RWPE1 (cell line): ENCODE data around the gene ASB1.

ENCODE experiments used
- CTCF ChIA-PET: fragments of 350-600 bp; sonication (Branson Sonifier 250); formaldehyde crosslinking; extraction: SDS; loops from one replicate; lab custom pipeline; 2021; lab: Yijun Ruan, JAX
- POLR2A ChIA-PET: fragments of 400-600 bp; formaldehyde crosslinking; extraction: SDS; loops from one replicate; lab custom pipeline; 2020; ENCODE audit warnings: antibody characterized with exemption; ENCODE audit not compliant: low non-redundant PET; lab: Yijun Ruan, JAX
- DNase-seq: peaks from one replicate; pipeline ENCODE4 v3.0.0; 2012; ENCODE audit warnings: low spot score
- H3K27ac ChIP-seq: fragments of 450-650 bp; 2 replicates; pipeline ENCODE4 v1.5.1; 2017
- TF ChIP-seq, protein P1 (sequence below): fragments of 450-650 bp; conservative IDR thresholded peaks from 2 replicates; pipeline ENCODE4 v1.5.1; 2017; ENCODE audit warnings: low read depth, mild to moderate bottlenecking

The ASB1 gene, protein sequence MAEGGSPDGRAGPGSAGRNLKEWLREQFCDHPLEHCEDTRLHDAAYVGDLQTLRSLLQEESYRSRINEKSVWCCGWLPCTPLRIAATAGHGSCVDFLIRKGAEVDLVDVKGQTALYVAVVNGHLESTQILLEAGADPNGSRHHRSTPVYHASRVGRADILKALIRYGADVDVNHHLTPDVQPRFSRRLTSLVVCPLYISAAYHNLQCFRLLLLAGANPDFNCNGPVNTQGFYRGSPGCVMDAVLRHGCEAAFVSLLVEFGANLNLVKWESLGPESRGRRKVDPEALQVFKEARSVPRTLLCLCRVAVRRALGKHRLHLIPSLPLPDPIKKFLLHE

DNA sequence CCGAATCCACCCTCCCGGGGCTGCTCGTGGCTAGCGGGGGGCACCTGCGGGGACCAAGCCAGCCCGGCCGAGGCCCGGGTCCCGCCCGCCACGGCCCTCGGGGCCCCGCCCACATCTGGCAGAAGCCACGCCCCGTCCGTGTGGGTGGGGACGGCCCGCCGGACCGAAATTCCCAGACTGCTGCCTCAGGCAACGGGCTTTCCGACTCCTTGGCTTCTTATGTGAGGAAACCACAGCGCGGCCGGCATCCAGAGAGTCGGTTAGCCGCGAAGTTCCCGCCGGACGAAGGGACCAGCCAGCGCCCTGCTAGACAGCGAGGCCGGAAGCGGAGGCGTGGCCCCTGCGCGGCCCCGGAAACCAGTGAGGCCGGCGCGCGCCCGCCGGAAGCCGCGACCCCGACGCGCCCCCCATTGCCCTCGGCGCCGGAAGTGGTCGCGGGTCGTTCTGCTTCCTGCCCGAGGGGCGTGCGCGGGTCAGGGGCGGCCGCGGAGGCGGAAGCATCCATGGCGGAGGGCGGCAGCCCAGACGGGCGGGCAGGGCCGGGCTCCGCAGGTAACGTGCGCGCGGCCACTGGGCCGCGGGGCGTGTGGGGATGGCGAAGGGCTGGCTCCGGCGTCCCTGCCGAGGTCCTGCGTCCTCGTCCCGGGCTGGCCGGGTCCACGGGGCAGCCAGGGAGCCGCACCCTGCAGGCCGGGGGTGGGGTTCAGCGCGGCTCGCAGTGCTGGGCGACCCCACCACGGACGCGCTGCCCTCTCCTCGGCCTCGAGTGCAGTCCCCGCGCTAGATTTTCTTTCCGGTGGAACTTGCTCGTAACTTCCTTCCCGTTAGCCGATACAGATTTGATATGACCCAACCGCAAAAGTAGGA is at the start of gene ASB1:
Gene ASB1 (plus strand): TSS at position 360 of the 867 bp plus-strand sequence. CDS start 144 bp downstream, at position 504.
- peak within 1 kb of the TSS; percentile 97 for H3K27ac ChIP-seq
- CTCF ChIA-PET: no interaction called here
- POLR2A ChIA-PET: interaction anchor here (0.9 kb wide), 1 partner anchor 39 kb away, joined by 3 read pairs; no protein-coding TSS in a partner anchor
- peak; percentile 90 for DNase-seq
- TF ChIP-seq, protein P1, sequence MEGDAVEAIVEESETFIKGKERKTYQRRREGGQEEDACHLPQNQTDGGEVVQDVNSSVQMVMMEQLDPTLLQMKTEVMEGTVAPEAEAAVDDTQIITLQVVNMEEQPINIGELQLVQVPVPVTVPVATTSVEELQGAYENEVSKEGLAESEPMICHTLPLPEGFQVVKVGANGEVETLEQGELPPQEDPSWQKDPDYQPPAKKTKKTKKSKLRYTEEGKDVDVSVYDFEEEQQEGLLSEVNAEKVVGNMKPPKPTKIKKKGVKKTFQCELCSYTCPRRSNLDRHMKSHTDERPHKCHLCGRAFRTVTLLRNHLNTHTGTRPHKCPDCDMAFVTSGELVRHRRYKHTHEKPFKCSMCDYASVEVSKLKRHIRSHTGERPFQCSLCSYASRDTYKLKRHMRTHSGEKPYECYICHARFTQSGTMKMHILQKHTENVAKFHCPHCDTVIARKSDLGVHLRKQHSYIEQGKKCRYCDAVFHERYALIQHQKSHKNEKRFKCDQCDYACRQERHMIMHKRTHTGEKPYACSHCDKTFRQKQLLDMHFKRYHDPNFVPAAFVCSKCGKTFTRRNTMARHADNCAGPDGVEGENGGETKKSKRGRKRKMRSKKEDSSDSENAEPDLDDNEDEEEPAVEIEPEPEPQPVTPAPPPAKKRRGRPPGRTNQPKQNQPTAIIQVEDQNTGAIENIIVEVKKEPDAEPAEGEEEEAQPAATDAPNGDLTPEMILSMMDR: no peak

DNA sequence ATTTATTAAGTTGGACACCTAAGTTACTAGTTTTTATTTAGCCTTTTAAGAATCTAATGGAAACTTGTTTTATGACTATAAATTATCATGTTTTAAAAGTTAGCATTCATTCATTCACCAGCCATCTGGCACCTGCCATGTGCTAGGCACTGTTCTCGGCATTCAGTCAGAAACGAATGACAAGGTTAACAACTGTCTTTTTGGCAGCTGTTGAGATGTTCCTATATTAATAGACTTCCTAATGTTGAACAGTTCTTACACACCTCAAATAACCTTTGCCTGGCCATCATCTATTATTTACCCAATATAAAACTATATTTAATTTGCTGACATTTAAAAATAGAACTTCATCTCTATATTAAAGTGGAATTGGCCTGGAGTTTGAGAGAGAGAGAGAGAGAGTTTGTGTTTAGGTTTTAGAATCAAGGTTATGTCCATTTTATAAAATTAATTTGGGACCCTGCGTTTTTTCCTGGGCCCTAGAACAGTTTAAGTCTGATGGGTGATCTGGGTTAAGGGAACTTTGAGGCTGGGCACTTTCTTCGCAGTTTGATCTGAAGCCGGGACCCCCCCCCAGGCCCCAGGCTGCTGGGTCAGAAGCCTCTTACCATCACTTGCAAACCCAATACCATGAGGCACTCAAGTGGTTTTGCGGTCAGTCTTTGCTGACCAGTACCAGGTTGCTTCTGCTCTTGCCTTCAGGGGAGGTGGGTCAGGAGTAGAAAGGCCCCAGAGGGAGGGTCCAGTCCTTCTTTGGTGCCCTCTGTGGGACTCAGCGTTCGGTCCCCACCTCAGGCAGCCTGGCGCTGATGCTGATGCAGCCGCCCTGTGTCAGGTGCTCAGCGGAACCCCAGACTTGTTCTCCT is 48.3 kb upstream of the ASB1 start:
- POLR2A ChIA-PET: no interaction called here
- CTCF ChIA-PET: interaction anchor here (1.5 kb wide), 1 partner anchor 8 kb away, joined by 6 read pairs; no protein-coding TSS in a partner anchor
- no peak overlapping the region for H3K27ac ChIP-seq

DNA sequence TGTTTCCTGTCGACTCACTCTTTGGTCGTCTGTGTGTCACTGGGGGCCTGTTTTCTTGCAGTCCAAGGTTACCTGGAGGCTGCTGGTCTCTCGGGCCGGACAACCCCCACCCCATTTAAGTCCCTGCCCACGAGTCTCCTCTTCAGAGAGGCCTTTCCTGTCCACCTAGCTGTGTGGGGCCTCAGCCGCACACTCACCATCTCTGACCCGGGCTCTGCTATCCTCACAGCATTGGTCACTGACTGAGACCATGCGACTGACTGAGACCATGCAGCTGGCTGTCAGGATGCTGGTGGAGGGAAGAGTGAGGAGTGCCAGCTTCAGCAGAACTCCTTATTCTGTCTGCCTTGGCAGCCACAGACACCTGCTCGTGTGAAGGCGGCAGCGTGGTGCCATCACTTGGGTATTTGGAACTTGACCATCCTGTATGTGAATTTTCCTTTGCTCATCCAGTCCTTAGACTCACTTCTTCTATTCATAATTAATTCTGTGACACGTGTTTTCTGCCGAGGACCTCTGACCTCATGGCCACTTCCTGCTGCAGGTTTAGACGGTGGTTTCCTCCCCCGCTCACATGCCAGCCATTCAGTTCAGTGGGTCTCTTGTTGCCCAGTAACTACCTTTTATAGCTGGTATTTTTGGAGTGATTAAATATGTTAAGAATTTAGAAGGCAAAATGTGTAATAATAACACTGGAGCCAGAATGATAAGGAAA is 47.5 kb upstream of the ASB1 start:
- DNase-seq: no peak
- CTCF ChIA-PET: interaction anchor here (1.5 kb wide), 1 partner anchor 9 kb away, joined by 6 read pairs; no protein-coding TSS in a partner anchor
- TF ChIP-seq, protein P1: no peak
- H3K27ac ChIP-seq: 0 out of 2 replicates have a peak overlapping the region, but pooled peaks have one; percentile 7
- POLR2A ChIA-PET: no interaction called here

More for the DNA sequence above, 48.3 kb upstream of the ASB1 start:
- TF ChIP-seq, protein P1: no peak
- no peak for DNase-seq

DNA sequence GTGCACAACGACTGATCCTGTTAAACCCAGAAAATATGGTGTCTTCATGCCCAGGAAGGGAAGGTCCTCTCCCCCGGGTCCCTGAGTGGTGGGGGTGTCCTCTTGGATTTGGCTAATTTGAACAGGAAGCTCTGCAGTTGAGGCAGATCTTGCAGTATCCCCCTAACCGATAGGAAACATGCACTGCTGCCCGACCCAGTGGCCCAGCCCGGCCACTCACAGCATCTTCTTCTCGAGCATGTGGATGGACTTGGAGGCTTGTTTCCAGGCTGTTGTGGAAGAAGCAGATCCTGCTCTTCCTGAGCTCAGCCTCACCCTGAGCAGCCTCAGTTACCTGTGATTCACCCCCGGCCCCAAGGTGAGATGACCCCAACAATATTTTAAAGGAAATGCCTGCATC is 46.4 kb upstream of the ASB1 start:
- no peak for DNase-seq
- ChIA-PET POLR2A (no interaction called here), CTCF (interaction anchor here (1.5 kb wide), 1 partner anchor 10 kb away, joined by 6 read pairs; no protein-coding TSS in a partner anchor)
- no peak overlapping the region for H3K27ac ChIP-seq
- TF ChIP-seq, protein P1: no peak

DNA sequence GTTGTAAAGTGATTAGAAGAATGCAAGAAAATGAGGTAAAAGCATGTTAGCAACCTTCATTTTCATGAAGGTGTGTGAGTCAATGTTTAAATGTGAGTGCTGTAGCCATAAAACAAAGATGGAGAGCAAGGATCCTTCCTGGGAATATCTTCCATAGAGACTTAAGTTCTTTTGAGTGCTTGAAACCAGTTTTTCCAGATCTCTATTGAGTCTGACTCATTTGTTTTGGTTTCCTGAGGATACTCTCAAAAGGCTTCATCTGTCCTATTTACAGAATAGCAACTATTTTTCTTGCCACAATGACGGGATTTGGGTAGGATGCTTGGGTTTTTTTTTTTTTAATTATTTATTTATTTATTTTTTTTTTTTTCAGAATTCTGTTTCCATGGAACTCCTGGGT is 45.9 kb upstream of the ASB1 start:
- ChIA-PET POLR2A (no interaction called here), CTCF (no interaction called here)
- H3K27ac ChIP-seq: no peak overlapping the region
- TF ChIP-seq, protein P1: no peak
- DNase-seq: peak; percentile 78
